Colonic mucosa (tissue), 4 donors: ENCODE measurements around the gene GATB. TPM values are rescaled to one million over a fixed set of nuclear protein-coding genes. Genes with fewer than 3 reads are reported as not detected.

Experiments
- DNase-seq: peaks from one replicate; pipeline ENCODE4 v3.0.0-alpha.2; 2020
- H3K27ac ChIP-seq: fragments of 200-600 bp; one replicate; pipeline ENCODE4 v1.8.0; 2021
- H3K27me3 ChIP-seq: fragments of 200-600 bp; one replicate; pipeline ENCODE4 v1.8.0; 2021
- H3K36me3 ChIP-seq: fragments of 200-600 bp; one replicate; pipeline ENCODE4 v1.8.0; 2021
- H3K4me1 ChIP-seq: fragments of 200-600 bp; one replicate; pipeline ENCODE4 v1.8.0; 2021; ENCODE audit warnings: mild to moderate bottlenecking
- H3K4me3 ChIP-seq: fragments of 200-600 bp; one replicate; pipeline ENCODE4 v1.8.0; 2021
- H3K9ac ChIP-seq, 2 donors: one replicate each; pipeline ENCODE4 v1.7.0; 2013; ENCODE audit warnings: control low read depth in 2 of 2, low read depth in 2 of 2, low read length in 2 of 2
- H3K9me3 ChIP-seq: fragments of 200-600 bp; one replicate; pipeline ENCODE4 v1.8.0; 2021
- intact Hi-C: fragments of 100-400 bp; cut with DNase I; formaldehyde crosslinking; loops from one replicate; pipeline ENCODE4 v1.14.1; 2022
- total RNA-seq, 2 donors: library from RNA; stranded (reverse); fragmentation: NEBNext Ultra II Directional in 1 of 2; extraction: Animal tissue kit (Norgen Biotek cat#: 25700) in 1 of 2; gene quantifications; one replicate each; pipeline ENCODE4 v1.2.1, GENCODE V29; 2021
- TF ChIP-seq, protein P1 (sequence below): fragments of 200-600 bp; IDR thresholded peaks from one replicate; pipeline ENCODE4 v1.8.0; 2022; ENCODE audit warnings: antibody characterized with exemption, mild to moderate bottlenecking
- donor health status: healthy.
- donor health status: DM: no; HTN: no; CAD: no.
- donor health status: DM: no; HTN: no; CAD: no.

Gene GATB
- total RNA-seq, 2 donors from 2014 or later, result 20.9 to 22.9 TPM

DNA sequence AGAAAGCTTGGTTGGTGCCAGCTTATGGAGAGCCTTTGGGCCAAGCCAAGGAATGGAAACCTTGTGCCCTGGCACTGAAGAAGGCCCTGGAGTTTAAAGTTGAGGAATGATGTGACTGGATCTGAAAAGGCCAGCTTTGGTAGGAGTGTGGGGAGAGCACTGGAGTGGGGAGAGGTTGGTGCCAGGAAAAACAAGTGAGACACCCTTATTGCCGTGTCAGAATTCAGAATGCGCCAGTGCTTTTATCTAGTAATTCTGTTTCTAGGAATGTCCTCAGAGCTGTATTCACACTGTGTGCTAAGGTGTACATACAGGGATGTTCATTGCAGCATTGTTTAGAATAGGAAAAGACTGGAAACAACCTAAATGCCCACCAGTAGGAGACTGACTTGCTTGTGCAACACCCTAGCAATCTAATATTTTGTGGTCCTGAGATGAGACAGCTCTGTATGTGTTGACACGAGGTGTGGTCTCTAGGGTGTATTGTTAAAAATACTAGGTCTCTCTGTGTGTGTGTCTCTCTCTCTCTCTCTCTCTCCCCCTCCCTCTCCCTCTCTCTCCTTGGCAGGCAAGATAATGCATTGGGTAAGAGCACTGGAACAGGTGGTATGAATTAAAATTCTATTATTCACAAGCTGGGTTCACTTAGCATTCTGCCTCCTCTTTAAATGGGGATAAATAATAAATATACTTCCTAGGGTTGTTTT lies 107.8 kb downstream of the GATB start:
- Histone ChIP-seq H3K36me3 (no peaks in the 10 kb centered on the region), H3K4me1 (no peaks in the 10 kb centered on the region), H3K9ac (no peak overlapping the region), H3K9me3 (no peaks in the 10 kb centered on the region), H3K4me3 (no peak overlapping the region), H3K27ac (no peak overlapping the region), H3K27me3 (no peaks in the 10 kb centered on the region)
- intact Hi-C loops, result no loop called here
- TF ChIP-seq, protein P1, sequence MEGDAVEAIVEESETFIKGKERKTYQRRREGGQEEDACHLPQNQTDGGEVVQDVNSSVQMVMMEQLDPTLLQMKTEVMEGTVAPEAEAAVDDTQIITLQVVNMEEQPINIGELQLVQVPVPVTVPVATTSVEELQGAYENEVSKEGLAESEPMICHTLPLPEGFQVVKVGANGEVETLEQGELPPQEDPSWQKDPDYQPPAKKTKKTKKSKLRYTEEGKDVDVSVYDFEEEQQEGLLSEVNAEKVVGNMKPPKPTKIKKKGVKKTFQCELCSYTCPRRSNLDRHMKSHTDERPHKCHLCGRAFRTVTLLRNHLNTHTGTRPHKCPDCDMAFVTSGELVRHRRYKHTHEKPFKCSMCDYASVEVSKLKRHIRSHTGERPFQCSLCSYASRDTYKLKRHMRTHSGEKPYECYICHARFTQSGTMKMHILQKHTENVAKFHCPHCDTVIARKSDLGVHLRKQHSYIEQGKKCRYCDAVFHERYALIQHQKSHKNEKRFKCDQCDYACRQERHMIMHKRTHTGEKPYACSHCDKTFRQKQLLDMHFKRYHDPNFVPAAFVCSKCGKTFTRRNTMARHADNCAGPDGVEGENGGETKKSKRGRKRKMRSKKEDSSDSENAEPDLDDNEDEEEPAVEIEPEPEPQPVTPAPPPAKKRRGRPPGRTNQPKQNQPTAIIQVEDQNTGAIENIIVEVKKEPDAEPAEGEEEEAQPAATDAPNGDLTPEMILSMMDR, result no peak
- DNase-seq, result no peak

DNA sequence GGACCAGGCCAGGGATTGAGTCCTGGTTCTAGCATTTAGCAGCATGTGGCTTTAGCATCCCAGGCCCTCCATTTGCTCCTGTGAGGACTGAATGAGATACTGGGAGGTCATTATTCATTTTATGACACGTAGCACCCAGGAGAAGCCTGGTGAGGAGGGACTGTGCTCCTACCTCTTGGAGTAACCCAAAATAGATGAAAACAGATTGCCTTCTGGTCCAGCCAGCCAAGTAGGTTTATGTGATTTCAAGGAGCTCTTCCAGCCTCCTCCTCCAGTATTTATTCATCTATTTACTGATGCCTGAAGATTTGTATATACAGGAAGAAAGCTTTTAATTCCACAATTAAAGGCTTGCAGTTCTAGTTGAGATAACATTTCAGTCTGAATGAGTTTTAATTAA lies 109.3 kb downstream of the GATB start:
- H3K4me1 ChIP-seq, result no peaks in the 10 kb centered on the region
- DNase-seq, result no peak
- no peak overlapping the region for H3K4me3 ChIP-seq
- no peak overlapping the region for H3K9ac ChIP-seq
- H3K27me3 ChIP-seq, result no peaks in the 10 kb centered on the region
- no peaks in the 10 kb centered on the region for H3K36me3 ChIP-seq
- TF ChIP-seq, protein P1, result no peak
- intact Hi-C loops, result no loop called here
- H3K27ac ChIP-seq, result no peak overlapping the region
- H3K9me3 ChIP-seq, result no peaks in the 10 kb centered on the region

GRCh38 chr4:151649479-151649878 lies 111.3 kb downstream of the GATB start:
- Histone ChIP-seq H3K9me3 (no peaks in the 10 kb centered on the region), H3K4me1 (no peaks in the 10 kb centered on the region), H3K27me3 (no peaks in the 10 kb centered on the region), H3K4me3 (no peak overlapping the region), H3K36me3 (no peaks in the 10 kb centered on the region), H3K9ac (no peak overlapping the region), H3K27ac (no peak overlapping the region)
- no peak for DNase-seq
- TF ChIP-seq, protein P1, result no peak
- intact Hi-C loops, result no loop called here

- Histone ChIP-seq H3K9me3 (no peaks in the 10 kb centered on the region), H3K27ac (no peak overlapping the region), H3K27me3 (no peaks in the 10 kb centered on the region), H3K36me3 (no peaks in the 10 kb centered on the region), H3K4me3 (no peak overlapping the region), H3K9ac (no peak overlapping the region), H3K4me1 (no peaks in the 10 kb centered on the region)
- no peak for DNase-seq
- TF ChIP-seq, protein P1, result no peak
- intact Hi-C loops, result no loop called here
Observed at GRCh38 chr4:151646322-151646721, 114.5 kb downstream of the GATB start.

DNA sequence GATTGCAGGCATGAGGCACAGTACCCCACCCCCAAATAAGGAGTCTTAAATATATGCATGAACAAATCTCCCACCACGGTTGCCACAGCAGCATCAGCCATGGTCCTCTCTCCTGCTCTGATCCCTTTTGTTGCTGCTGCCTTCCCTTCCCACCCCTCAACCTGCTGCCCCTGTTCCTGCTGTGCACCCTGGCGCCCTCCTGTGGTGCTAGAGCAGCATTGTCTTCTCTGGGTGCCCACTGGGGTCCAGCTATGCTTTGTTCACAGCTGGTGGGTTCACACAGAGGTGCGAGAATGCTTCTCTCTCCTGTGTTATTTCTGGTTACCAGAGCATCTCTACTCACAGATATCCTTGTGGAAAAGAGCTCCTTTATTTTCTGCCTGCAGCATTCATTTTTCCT lies 116.2 kb downstream of the GATB start:
- Histone ChIP-seq H3K9ac (no peak overlapping the region), H3K4me1 (no peaks in the 10 kb centered on the region), H3K27me3 (no peaks in the 10 kb centered on the region), H3K36me3 (no peaks in the 10 kb centered on the region), H3K27ac (no peak overlapping the region), H3K9me3 (no peaks in the 10 kb centered on the region), H3K4me3 (no peak overlapping the region)
- TF ChIP-seq, protein P1, result no peak
- intact Hi-C loops, result no loop called here
- DNase-seq, result peak; percentile 23
